ENCODE data around the gene DGKE.

Gene DGKE

DNA sequence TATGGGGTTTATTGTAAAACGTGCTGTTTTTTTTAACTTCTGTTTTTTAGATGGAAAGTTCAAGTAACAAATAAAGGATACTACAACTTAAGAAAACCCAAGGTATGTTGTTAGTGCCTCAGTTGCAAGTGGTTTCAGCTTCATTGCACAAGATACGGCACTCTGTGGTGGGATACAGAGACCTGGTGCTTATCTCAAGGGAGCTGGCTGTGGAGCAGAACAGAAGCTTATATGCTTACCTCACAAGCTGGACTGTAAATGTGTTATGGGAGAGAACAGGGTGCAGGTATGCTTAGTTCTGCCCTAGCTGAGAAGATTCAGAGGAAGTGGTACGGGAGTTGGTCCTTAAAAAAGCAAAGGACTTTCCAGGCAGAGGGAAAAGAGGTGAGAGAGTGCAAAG, 15.2 kb downstream of the DGKE start:
- no peak for DNase-seq (ENCODE audit: low read depth)

DNA sequence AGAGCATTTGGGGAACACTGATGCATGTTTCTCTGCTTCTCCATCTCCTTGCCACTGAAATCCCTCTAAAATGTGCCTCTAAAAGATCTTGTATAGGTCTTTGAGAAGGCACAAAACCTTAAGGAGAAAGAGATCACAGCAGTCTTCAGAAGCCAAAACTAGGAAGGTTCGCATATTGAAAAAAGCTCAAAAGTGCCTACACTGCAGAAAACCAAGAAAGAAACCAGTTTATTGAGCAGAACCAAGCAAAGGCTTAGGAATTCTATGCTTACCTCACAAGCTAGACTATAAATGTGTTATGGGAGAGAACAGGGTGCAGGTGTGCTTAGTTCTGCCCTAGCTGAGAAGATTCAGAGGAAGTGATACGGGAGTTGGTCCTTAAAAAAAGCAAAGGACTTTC, 16.6 kb downstream of the DGKE start:
- no peak for DNase-seq (ENCODE audit: low read depth)

DNA sequence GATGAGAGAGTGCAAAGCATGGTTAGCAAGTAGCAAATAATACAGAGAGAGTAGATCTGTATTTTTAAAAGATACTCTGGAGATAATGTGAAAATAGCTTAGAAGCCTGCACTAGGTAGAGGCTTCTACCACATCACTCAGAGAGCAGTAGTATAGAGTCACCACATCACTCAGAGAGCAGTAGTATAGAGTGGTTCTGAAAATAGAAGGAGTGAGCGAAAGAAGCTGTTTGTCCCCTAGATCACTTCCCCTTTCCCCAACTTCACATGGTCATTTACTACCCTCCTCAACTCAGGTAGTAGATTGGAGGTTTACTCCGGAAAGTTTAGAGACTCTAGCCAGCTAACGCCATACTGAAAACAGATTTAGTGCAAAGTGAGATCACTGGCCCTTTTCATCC, 17.1 kb downstream of the DGKE start:
- DNase-seq (ENCODE audit: low read depth): no peak

DNA sequence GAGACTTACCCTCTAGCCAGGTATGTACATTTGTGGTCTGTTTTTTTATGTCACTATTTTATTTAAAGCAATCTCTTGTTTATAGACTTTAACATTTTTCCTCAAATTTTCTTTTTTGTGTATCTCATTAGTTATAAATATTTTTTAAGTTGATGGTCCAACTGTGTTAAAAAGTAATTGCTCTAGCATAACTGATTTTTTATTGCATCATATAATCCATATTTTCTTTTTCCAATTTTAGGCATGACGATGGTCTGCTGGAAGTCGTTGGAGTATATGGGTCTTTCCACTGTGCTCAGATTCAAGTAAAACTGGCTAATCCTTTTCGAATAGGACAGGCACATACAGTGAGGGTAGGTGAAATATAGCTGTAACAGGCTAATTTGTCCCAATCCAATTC, 27.9 kb downstream of the DGKE start:
- DNase-seq (ENCODE audit: low read depth): no peak

DNA sequence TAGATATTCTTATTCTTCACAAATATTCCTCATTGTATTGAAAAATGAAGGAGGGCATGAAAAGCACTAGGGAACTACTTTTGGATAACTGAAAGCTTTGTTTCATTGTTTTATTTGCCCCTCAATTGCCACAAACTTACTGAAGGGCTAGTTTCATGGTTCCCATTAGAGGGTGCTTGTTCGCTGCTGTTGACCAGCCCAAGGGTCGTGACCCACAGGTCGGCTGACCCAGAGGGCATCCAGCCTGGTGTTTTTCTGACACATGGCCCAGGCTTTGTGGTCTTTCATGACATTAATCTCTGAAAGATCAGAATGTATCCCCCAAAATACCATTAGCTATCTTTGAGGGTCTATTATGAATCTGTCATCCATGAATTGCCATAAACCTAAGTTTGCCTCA, 30.0 kb downstream of the DGKE start:
- DNase-seq (ENCODE audit: low read depth): no peak

DNA sequence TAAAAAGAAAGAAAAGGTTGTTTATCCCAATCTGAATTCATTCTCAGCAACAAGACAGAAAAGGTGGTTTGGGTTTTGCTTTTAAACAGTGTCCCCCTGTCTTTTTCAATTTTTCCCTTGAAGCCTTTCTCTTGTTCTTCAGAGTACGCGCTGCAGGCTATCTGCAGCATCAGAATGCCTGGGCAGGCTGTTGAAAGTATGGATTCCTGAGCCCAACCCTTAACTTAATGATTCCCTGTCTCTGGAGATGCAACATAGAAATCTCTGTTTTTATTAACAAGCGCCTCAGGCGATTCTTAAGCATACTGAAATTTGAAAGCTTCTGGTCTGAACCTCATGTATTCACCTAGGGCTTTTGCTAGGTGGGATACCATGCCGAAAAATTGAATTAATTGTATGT, 32.1 kb downstream of the DGKE start:
- DNase-seq (ENCODE audit: low read depth): no peak

DNA sequence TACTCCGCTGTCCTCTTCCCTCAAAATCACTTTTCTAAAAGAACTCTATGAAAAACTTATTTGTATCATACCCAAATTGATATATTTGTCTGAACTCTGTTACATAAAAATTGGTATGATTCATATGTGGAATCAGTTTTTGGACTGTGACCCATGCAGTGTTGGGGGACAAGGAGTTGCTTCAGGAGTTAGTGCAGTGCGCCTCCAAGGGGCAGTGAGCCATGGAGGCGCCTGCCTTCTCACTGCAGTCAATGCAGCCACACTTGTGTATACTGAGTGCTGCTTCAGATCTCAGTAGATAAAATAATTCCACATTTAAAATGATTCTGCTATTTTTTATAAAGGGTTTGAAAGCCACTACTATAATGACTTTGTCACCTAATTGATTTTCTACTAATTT, 32.5 kb downstream of the DGKE start:
- DNase-seq (ENCODE audit: low read depth): no peak

DNA sequence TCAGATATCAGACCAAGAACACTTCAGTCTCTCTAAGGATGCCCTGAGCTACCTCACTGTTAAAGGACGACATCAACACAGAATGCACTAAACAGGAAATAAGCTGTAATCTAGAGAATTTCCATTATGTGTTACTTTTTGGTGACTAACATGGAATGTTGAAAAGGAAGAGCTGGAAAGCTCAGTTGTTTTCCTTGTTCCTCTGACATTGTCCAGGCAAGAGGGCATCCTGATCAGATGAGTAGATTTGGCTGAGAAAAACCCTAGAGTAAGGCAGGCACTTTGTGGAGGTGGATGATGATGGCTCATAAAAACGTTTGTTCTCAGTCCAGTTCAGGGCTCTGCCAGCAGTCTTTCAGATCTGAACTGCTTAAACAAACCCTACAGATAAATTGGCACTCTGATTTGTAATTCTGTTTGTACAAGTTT, 34.0 kb downstream of the DGKE start:
- no peak for DNase-seq (ENCODE audit: low read depth)

DNA sequence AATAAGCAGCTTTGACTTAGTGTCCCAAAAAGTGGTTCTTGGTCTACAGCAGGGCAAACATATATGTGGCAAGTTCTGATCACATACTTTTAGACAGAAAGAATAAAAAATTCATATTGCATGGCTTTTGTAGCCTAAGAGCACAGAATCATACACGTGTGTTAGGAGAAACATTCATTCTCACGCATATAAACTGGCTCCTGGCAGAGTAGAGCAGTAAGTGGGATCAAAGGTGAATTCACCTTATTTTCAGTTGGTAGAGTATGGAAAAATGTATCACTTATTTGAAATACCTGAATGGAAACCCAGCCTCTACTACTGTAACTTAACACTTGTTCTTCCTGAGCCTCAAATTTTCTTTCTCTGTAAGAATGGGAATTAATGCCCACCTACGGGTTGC, 34.8 kb downstream of the DGKE start:
- no peak for DNase-seq (ENCODE audit: low read depth)

DNA sequence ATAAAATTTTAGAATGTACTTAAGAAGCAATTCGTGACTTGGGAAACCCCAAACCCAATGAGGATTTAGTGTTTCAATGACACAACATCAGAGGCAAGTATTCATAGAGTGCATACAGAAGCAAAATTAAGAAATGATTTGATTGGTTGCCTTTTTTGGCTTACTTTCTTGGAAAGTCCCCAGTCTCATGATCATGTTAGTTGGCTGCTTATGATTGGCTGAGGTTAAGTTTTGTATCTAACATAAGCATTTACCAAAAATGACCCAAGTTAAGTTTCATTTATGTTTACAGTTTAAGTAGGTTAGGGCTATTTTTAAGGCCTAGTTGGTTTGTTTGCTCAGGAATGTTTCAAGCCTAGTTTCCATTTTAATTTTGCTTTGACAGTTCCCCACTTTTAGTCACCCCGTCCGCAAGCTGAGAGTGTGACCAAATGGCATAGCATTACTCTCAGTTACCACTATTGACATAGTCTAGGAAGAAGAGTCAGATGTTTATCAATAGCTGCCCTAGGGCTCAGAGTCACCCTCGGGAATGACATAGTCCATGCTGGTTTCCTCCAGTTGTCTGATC, 36.2 kb downstream of the DGKE start:
- DNase-seq (ENCODE audit: low read depth): no peak

DNA sequence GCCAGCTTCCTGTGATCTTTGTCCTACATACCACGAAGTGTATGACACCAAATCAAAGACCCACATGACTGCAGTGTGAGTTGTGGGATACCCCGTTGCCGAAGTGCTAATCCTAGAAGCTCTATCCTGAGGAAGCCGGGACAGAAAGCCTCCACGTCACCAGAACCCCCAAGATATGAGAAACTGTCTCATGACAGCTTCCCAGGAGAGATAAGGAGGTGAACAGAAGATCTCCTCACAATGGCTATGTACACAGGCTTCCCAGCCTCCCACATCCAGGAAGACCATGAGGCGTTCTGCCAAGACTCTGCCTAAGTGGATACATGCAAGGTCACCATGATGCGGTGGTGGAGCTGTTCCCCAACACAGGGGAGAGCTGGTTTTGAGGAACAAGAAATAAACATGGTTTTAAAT, 42.8 kb downstream of the DGKE start:
- no peak for DNase-seq (ENCODE audit: low read depth)

DNA sequence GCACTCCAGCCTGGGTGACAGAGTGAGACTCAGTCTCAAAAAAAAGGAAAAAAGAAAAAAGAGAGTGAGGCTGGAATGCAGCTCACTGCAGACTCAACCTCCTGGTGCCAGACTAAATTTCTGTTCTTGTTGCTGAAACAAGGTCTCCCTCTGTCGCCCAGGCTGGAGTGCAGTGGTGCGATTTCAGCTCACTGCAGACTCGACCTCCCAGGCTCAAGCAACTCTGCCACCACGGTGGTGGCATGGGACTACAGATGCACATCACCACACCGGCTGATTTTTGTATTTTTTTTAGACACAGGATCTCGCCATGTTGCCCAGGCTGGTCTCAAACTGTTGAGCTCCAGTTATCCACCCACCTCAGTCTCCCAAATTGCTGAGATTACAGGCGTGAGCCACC, 45.3 kb downstream of the DGKE start:
- no peak for DNase-seq (ENCODE audit: low read depth)

DNA sequence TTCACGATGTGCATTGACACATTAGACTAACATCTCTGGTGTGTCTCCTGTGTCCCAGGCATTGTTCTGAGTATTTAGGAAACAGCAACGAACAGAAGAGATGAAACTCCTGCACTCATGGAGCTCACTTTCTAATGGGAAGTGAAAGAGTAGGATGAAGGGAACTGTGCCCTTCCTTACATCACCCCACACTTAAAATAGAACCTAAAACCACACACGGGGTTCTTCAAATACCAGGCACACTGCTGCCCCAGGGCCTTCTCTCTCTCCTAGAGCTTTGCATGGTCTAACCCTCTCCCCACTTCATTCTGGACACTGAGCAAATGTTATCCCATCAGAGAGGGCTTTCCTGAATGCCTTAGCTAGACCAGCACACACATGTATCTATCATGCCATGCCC, 46.2 kb downstream of the DGKE start:
- DNase-seq (ENCODE audit: low read depth): no peak

DNA sequence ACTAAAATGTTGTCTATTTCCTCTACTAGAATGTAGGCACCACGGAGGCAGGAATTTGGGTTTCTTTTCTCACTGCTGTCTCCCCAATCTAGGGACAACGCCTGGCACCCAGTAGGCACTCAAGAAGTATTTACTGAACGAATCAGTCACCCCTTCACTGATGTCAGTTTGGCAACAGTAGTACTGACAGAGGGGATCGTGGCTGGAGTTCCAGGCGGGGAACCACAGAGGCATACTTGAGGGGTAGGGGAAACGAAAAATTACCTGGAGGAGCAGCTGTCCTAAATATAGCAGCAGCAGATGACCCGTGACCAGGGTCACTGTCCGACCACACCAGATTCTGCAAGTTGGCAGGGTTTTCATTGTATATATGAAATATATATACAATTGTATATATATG, 46.6 kb downstream of the DGKE start:
- no peak for DNase-seq (ENCODE audit: low read depth)

DNA sequence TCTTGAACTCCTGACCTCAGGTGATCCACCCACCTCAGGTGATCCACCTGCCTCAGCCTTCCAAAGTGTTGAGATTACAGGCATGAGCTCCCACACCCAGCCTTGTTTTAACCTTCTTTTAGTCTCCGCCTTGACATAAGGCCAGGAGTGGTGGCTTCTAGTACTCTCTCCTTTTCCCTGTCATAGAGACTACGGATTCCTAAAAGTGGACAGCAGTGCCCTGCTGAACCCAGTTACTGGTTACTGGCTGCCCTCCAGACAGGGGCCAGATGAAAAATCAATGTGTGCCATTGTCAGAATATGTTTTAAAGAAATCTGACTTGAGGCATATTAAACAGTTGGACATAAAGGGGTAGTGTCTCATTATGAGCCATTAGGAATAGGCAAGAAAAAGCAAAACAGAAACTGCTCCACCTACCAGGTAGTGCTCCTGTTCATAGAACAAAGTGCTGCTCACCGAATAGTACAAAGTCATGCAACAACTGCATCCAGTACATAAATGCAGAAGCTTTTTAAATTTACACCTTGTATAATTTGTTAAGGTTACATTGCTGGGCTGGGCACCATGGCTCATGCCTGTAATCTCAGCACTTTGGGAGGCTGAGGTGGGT, 47.8 kb downstream of the DGKE start:
- no peak for DNase-seq (ENCODE audit: low read depth)

DNA sequence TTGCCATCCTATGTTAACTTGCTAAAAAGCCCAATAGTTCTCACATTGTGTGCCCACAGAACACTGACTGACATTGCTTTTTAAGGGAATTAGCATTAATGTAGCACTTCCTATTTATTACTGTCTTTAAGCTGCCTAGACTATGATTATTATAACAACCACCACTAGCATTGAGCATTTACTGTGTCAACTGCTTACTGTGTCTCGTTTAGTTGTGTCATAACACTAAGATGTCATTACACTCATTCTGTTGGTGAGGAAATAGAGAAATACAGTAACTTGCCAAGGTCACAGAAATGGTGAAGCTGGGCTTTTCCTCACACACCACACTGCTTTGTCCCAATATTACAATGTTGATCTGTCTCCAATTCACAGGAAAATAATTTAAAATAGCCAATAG, 49.7 kb downstream of the DGKE start:
- no peak for DNase-seq (ENCODE audit: low read depth)

DNA sequence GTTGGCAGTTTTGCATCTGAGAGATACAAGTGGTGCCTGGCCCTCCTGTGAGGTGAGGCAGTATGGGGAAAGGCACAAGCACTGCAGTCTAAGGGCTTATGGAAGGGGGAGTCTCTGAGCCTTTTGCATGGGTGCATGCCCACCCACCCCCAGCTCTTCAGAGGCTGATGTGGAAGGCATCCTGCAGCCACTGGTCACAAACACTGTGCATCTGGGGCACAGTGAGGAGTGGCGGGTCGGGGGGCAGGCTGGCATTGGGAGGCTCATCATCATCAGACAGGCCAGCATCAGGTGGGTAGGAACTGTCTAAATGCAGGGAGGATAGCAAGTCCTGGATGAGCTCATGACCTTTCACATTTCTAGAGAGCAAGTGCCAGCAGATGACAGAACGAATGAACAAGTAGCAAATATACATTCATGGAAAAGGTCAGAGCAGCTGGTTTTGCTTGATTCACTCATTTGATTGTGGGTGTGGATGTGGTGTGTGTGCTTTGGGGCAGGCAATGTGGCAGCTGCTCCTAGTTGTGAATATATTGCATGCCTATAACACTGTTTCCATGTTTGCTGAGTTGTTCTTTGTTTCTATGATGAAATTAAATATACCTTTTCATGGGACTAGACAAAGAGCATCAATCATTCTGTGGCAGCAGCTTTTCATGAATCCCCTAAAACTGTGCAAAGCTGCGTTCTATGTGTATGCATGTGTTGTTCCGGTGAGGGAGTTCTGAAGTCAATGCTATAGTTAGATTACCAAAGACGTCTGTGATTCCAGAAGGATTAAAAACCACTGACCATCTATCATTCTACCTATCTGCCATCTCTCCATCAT, 50.7 kb downstream of the DGKE start:
- DNase-seq (ENCODE audit: low read depth): no peak

DNA sequence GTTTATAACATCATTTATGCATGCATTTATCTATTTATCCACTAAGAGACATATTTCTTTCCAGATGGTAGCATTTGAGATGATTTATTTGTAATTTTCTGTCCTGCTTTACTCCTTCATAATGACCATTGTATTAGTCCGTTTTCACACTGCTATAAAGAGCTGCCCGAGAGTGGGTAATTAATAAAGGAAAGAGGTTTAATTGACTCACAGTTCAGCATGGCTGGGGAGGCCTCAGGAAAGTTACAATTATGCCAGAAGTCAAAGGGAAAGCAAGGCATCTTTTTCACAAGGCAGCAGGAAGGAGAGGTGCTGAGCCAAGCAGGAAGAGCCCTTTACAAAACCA, 51.3 kb downstream of the DGKE start:
- no peak for DNase-seq (ENCODE audit: low read depth)

DNA sequence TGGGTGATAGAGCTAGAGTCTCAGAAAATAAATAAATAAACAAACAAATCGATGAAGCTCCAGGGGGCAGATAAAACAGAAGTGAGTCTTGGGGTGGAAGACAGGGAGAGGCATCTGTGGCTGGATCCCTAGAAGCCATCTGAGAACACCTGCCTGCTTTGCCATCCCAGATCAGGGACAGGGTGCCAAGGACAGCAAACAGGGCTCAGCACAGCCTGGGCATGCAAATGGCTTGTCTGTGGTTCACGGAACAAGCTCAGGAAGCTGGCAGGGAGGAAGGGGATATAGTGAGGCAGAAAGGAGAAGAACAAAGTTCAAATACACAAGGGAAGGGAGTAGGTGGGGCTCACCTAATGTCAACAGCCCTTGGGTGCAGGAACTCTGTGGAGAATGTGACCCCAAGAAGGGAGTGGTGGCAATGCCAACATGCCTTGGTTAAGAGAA, 52.4 kb downstream of the DGKE start:
- no peak for DNase-seq (ENCODE audit: low read depth)

DNA sequence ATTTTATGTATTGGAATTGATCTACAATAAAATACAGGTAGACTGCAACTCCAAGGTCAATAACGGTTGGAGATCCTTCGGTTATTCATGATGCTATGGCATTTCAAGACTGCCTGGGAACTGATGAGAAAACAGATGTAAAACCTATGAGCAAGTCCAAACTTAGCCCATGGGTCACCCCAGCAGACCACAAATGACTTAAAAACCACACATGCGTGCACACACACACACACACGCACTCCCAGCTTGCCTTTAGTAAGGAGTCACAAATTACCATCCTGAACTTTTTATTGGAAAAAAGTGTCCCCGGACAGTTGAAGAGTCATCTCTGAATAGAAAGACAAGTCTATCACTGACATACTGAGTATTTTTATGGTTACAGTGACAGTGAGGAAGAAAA, 53.2 kb downstream of the DGKE start:
- no peak for DNase-seq (ENCODE audit: low read depth)

DNA sequence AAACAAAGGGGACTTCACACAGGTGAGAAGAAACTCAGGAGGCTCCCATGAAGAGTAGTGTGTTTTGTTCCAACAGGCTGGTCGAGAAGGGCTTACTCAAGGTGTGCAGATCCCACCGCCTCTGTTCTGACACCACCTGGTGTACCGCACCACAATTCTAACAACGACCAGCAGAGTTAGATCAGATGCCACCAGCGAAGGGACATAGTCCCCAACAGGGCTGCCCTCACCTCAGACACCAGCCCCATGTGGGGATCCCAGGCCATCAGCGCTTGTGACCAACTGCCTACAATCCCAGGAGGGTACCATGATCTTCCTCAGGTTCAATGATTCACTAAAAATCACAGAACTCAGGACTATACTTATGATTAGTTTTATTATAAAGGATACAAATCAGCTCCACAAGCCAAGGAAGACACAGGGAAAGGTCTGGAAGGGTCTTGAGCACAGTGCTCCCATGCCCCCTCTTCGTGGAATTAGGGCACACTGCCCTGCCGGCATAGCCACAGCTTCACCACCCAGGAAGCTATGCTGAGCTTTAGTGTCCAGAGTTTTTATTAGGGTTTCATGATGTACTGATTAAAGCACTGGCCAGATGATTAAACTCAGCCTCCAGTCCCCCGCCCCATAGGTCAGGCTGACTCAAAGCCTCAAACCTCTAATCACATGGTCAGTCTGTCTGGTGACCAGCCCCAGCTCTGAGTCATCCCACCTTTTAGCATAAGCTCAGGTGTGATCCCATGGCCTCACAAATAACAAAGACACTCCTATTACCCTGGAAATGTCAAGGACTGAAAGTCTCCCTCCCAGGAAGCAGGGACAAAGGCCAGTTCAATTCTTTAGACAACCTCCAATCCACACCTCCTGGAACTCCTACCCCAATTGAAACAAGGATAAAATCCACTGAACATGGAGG, 53.9 kb downstream of the DGKE start:
- DNase-seq (ENCODE audit: low read depth): no peak

DNA sequence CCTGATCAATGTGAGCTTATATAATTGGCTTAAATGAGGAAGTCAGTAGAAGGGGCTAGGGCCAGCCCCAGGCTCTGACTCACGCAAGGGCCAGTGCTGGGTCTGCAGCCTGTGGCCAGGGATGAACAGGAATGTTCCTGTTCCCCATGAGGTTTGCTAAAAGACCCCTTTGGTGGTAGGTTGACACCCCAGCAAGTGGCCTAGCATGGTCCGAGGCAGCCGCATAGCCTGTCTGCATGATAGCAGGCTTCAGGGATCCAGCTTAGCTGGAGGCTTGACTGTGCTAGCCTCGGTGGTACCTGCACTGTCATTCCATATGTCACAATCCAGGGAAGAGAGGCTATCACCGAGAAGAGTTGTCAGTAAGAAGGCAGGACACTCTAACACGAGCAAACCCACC, 56.4 kb downstream of the DGKE start:
- DNase-seq (ENCODE audit: low read depth): no peak
